HL-60/S4 (cell line): ENCODE data around the gene C3.

Experiments
- in situ Hi-C: fragments of 300-500 bp; cut with MboI; formaldehyde crosslinking; loops from 2 replicates; pipeline ENCODE4 v1.14.3; 2022; ENCODE audit warnings: low sequenced_read_pairs

Gene C3

DNA sequence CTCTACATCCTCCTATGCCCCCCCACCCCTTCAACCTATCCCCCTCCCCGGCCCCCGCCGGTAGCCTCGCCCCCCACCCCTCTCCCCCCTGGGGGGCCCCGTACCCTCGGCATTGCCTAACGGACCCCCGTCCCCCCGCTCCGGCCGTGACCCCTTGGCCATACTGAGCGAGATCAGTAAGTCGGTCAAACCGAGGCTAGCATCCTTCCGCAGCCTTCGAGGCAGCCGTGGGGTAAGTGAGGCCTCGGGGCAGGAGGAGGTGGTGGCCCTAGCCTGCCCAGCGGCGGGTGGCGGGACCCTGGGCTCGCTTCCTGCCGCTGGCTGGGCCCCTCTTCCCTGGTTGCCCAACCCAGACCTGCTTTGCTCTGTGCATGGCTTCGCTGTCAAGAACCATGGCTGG, 25.5 kb upstream of the C3 start:
- in situ Hi-C loops = no loop called here

DNA sequence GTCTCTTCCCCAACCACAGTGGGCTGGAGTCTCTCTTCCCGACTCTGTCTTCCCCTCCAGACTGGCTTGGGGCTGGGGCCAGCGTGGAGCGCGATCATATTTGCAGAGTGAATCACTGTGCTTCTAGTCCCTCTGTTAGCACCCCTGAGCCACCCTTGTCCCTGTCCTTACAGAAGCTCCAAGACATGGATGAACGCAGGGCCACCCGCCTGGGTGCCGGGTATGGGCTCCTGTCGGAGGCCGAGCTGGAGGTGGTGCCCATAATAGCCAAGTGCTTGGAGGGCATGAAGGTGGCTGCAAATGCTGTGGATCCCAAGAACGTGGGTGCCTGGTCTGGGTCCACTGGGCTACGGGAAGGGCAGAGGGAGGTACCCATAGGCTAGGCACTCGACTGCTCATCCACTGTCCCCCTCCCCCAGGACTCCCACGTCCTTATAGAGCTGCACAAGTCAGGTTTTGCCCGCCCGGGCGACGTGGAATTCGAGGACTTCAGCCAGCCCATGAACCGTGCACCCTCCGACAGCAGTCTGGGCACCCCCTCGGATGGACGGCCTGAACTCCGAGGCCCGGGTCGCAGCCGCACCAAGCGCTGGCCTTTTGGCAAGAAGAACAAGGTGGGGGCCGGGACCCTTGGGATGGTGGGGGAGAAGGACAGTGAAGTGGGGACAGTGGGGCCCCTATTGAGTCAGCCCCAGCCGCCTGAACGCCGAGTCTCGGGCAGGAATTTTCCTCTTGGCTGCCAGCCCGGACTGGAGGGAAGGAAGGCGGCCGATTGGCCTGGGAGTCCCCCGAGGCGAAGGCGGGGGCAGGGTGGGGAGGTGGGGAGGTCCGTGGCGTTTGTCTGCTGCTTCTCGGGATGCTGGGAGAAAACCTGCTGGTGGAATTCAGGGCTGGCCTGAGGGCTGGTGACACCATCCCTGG, 24.2 kb upstream of the C3 start:
- in situ Hi-C loops = no loop called here

DNA sequence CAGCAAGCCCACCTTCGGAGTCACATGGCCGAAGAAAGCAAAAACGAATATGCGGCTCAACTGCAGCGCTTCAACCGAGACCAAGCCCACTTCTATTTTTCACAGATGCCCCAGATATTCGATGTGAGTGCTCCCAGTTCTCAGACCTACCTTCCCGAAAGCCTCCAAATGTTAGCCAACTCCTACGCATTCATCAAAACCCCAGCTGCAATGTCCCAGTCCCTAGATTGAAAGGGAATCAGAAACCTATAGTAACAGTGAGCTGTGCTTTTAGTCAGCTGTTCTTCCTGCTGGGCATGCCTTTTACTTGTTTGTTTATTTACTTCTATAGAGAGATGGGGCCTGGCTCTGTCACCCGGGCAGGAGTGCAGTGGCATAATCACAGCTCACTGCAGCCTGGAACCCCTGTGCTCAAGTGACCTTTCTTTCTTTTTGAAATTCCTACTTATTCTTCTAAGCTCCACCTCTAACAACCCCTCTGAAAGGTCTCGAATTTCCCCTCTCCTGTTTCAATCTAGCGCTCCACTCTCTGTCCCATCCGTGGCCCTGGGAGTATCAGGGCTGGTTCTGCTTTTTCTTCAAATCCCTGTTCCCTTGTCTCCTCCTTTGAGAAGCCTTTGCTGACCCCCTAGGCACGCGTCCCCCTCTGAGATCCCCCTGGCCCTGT, 23.4 kb upstream of the C3 start:
- in situ Hi-C loops = no loop called here

DNA sequence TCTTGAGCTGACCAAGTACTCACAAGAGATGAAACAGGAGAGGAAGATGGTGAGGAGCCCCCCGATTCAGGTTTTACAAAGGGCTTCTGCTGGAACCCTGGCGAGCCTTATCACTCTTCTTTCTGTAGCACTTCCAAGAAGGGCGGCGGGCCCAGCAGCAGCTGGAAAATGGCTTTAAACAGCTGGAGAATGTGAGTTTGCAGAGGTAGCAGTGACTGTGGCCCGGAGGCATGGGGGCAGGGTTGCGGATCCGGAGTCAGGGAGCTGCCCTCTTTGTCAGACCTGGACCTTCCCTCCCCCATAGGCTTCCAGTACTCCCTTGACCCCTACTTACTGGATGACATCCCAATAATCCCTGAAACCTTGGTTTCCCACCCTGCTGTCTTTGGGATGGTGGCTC, 22.6 kb upstream of the C3 start:
- in situ Hi-C loops = no loop called here

DNA sequence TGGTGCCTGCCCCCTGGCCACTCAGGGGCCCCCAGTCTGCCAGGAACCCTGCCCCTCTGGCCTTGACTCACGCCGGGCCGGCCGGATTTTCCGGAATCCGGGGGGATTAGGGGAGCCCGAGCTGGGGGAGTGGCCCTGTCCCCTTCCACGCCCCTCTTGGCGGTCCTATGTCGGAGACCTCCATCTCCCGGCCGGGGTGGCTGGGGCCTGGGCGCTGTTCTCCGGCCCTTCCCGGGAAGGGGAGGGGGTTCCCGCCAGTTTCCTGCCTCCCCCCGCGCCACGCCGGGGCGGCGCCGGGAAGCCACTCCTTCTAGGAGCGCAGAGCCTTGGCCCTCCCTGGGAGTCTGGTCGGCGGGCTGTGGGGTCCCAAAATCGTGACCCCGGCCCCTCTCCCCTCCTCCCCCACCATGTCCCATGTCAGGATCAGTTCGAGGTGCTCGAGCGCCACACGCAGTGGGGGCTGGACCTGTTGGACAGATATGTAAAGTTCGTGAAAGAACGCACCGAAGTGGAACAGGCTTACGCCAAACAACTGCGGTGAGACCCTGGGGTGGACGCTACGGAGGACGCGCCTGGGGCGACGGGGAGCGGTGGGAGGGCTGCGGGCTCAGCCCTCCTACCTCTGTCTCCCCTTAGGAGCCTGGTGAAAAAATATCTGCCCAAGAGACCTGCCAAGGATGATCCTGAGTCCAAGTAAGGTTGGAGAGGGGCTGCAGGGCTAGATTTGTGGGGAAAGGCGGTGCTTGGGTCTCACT, 20.3 kb upstream of the C3 start:
- in situ Hi-C loops = no loop called here

DNA sequence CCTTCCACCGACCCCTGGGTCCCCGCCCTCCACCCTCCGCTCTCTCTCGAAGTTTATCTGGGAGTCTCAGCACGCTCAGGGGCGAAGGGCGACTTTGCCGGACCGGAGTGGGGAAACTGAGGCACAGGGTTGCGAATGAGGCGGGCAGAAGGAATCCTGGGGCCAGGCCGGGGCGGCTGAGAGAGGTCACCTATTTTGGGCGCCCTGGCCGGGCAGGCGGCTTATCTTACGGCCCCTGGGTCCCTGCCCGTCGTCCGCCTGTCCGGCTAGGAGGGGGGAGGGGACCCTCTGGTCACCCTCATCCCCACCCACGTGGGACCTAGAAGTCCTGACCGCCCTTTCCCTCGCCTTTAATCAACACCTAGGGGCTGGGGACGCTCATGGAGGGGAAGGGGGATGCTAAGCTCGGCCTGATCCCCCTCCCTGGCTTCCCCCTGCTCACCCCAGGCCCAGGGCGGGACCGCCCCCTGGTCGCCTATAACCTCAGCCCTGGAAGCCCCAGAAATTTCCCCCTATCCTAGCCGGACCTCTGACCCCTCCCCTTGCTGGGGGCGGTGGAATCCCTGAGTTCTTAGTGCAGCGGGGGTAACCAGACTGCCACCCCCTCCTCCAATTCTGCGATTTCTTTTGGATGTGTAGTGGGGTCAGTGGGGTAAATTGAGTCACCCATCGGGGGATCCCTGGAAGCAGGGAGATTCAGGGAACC, 19.6 kb upstream of the C3 start:
- in situ Hi-C loops = no loop called here

DNA sequence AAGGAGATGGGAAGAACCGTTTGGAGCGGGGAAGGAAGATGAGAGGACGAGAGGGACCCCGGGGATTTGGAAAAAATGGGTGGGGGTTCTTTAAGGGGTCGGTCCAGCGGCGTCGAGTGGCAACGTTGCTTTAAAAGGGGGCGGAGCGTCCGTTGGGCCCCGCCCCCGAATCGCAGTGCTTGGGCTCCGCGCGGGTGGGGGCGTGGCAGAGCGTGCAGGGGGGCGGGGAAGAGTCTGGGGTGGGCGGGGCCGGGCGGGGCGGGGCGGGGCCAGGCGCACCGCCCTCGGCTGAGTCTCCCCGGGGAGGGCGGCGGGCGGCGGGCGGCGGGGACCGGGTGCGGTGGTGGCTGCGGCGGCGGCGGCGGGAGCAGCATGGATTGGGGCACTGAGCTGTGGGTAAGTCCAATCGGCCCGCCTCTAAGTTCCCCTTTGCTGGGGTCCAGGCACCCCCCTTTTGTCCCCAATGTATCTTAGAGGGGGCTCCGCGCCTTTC, 19.0 kb upstream of the C3 start, which contains the start of gene TRIP10:
Gene TRIP10 (plus strand): TSS at position 291 of the 493 bp plus-strand sequence. CDS start 82 bp downstream, at position 373.
- in situ Hi-C loops = no loop called here

DNA sequence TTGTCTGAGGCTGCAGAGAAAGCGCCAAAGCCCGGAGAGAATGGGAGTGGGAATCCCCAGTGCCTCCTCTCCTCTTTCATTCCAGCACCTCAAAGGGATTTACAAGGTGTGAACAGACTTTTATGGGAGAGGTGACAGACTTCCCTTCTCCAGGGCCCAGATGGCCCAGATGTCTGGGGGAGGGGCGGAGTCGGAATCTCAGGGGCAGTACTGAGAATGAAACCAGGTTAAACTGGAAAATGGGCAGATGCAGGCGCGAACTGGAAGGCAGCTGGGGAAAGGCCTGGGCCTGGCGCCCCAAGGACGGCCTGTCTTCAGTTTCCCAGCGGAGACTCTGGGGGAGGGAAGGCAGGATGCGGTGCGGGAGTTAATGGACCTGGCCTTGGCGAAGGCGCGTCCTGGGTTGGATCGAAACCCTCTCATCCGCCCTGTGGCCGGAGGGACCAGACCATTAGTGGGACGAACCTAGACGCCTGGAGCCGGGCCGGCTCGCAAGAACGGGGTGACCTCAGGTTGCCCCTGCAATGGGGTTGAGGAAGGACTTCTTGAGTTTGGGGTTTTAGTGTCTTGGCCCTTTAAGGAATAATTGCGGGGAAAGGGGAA, 18.4 kb upstream of the C3 start:
- in situ Hi-C loops = no loop called here

DNA sequence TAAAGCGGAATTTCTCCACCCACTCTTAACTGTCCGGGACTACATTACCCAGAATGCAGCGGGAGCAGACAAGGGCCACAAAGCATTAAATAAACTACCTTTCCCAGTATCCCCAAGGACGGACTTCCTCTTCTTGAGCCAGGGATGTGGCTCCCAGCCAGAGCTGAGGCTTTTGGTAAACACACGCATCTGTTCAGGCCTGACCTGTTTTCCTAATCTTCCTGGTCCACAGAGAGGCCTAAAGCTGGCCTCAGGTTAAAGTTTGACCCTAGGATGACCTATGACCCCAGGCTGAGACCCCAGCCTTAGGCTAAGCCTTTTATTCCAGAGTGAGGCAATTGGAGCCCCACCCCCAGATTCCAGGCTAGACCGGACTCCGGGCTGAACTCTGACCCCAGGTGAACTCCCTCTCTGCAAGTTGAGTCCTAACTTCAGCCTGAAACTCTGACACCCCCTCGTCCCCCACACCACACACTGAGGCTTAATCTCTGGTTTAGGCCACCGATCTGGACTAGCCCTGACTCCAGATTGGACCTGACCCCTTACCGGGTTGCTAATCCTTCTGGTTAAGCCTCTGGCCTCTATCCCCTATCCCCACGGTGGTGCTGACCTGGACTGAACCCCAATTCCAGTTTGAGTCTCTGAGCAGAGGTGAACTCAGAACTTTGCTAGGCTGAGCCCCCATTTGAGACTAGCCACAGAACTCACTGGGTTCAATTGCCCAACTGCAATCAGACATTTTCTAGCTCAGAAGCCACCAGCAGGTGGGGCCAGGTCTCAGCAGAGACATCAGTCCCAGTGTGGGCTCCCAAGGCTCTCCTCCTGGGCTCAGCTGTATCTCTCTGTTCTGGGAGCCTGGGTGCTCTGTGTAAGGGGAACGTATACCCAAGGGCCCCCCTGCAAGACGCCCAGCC, 17.7 kb upstream of the C3 start:
- in situ Hi-C loops = no loop called here

DNA sequence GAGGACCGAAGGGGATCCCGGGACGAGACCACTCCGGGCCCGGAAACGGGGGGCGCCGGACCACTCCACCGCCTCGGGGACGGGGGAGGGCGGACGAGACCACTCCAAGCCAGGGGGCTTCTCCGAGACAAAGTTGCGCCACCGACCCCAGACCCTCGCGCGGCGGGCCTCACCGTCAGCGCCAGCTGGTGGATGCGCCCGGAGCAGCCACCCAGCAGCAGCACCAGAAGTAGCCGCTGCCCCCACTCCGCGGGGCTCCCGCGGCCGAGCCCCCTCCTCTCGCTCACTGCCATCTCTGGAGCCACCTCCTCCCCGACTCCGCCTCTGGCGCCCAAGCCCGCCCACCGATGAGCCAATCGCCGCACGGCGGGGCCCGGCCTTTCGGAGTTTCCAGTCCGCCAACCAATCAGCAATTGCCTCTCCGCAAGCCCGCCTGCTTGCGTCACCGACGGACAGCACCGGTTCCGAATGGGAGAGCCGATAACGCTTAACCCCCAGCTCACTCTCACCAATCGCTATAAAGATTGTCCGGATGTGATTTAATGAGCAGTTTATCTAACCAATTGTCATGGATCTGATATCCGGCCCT, 16.9 kb upstream of the C3 start, which contains the start of gene GPR108:
Gene GPR108 (minus strand): TSS at position 297 of the 589 bp plus-strand sequence. CDS start 4 bp downstream, at position 293.
- in situ Hi-C loops = no loop called here

DNA sequence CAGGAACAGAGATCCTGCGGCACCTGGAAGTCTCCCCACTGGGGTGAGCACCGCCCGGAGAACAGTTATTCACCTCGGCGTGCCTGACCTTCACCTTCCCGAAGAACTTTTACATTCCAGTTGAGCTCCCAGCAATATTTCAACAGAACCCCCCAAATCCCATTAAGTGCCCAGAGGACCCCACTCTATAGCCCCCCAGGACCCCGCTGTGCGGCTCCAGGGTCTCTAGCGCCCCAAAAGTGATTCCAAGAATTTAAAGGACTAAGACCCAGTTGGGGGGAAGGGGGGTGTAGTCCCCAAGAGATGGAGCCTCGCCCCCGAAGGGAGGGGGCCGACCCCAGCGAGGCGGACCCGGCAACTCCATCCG, 16.4 kb upstream of the C3 start:
- in situ Hi-C loops = no loop called here

DNA sequence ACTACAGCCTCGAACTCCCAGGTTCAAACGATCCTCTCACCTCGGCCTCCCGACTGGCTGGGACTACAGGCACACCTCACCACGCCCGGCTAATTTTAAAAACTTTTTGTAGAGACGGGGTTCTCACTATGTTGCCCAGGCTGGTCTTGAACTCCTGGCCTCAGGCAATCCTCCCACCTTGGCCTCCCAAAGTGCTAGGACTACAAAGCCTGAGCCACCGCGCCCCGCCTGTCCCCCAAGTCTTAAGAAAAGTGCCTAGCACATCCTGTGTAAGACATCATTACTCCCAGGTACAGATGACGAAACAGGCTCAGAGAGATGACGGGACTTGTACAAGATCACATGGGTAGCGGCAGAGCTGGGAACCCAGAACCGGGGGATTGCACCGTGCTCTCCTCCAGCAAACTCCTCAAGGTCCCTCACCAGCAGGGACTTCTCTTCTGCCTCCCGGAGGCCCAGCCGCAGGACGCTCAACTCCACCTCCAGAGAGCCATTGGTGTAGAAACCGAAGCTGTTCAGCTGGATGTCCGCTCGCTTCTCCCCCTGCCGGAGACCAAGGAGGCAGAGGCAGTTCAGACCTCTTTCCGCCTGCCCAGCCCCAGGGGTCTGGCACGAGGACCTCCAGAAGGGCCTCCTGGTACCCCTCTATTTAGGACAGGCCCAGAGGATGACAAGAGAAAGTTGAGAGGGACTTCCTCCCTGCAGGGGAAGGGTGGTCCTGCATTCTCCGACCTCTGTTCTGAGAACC, 15.9 kb upstream of the C3 start:
- in situ Hi-C loops = no loop called here

DNA sequence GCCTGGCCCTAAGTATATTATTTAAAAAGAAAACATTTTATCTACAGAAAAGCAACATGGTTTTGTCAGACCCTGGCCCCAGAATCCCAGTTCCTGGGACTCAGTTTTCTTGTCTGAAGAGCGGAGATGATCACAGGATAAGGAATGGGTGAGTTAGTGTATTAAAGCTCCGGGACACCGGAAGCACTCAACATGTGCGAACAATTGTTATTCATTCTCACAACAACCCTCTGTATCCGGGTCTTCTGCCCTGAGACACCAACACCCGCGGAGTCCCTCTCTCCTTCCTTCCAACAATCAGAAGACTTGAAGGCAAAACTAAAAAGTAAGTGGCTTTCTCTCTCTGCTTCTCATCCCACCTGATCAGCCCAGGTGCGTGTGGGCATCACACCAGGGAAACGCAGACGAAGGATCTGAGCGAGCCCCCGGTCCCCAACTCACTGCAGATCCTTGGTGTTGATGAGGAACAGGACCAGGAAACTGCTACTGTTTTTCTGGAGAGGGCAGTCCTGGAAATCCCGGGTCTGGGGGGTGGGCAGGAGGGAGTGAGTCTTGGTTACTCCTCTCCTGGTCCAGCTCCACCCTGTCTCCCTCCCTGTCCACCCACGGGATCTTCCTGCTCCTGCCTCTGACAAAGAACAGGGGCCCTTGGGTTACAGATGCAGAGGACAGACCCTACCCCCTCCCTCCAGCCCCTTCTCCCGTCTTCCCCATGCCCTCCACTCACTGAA, 14.9 kb upstream of the C3 start:
- in situ Hi-C loops = no loop called here

DNA sequence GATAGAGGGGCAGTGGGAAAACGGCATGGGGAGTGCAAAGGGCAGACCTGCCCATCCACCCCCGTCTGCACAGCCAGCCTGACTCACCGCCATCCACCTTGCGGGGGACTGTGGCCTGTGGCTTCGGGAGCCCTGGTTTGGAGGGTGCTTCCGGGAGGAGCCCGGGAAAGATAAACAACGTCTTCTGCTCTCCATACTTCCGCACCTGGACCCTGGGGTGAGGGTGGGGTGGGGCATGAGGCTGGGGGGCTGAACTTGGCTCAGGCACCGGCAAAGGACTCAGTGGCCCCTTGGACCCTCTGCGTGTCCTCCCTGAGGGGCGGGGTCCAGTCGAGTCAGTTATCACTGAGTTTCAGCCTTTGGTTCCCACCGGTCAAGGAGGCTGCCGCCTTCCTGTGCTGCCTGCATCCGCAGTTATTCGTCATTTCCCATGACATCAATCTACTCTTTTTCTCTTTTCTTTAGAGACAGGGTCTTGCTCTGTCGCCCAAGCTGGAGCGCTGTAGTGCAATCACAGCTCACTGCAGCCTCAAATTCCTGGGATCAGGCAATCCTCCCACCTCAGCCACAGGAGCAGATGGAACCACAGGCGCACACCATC, 13.7 kb upstream of the C3 start:
- in situ Hi-C loops = no loop called here

DNA sequence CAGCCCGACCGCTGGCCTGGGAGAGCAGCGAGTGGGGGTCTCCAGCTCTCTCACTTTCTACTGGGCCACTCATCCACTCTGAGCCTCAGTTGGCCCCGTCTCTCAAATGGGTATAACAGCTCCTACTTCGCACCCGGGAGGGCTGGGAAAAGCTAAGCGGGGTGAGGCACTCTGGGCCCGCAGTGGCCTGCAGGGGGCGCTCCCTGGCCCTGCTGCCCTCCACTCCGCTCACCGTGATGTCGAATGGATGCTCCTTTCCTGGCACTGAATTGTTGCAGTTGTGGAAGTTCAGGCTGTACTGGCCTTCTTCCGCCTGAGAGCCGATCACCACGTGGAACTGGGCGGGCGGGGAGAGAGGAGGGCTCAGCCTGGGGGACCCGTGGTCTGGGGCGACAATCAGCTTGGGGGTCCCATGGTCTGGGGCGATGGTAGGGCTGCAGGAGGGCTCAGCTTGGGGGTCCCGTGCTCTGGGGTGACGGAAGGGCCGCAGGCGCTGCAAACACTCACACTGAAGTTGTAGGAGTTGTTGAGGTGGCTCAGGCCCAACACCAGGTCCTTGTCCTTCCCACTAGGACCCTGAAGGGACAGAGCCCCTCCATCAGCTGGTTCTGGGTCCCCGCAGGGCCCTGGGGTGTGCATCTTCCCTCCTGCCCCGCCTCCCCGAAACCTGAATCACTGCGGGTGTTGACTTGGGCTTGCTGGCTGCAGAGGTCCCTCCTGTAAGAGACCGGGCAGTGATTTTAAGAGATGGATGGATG, 13.1 kb upstream of the C3 start:
- in situ Hi-C loops = no loop called here

DNA sequence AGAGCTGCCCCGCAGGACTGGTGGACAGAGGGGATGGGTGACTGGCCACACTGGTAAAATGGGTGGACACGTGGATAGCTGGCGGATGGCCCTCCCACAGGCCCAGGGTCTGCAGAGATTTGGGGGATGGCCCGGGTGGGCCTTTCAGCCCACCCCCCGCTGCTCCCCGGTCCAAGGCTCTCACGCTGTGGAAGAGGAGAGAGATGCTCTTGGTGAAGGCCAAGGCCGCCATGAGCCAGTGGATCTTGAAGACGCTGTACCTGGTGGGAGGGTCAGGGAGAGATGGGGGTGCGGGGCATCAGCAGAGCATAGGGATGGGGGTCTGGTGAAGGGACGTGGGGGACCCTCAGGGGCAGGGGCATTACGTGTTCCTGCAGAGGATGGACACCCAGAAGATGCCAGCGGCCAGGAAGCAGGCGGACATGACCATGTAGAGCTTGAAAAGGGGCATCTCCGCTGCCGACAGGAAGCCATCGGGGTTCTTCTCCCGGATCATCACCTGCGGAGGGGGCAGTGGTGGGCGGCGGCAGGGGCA, 12.4 kb upstream of the C3 start:
- in situ Hi-C loops = no loop called here
